ENCODE results near the gene CPSF7. TPM values are rescaled to one million over a fixed set of nuclear protein-coding genes. Genes with fewer than 3 reads are reported as not detected.

Gene CPSF7
- total and polyA plus RNA-seq, 2 experiments from 2014 or later: 27.5 to 39.6 TPM

DNA sequence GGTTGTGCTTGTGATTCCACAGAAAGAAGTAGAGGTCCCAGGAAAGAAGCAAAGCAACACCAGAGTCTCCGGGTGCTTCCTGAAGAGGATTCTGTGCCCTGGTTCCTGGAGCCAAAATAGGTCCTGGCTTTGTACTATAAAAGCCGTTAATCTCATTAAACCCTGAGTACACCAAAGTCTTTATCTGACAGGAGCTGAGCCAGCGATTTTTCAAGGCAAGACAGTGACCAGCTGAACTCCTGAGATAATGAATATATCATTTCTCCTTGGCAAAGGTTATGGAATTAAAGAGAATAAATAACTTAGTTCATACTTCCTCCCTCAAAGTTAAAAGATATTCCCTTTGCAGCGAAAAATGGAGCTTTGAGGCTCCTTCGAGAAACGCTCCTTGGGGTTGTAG lies 62.4 kb downstream of the CPSF7 start:
- WGBS (ENCODE audit: low lambda C conversion rate, missing lambda C conversion rate): 85% methylated on average over 6 of the region's 6 CpGs
- TF ChIP-seq, protein P1, sequence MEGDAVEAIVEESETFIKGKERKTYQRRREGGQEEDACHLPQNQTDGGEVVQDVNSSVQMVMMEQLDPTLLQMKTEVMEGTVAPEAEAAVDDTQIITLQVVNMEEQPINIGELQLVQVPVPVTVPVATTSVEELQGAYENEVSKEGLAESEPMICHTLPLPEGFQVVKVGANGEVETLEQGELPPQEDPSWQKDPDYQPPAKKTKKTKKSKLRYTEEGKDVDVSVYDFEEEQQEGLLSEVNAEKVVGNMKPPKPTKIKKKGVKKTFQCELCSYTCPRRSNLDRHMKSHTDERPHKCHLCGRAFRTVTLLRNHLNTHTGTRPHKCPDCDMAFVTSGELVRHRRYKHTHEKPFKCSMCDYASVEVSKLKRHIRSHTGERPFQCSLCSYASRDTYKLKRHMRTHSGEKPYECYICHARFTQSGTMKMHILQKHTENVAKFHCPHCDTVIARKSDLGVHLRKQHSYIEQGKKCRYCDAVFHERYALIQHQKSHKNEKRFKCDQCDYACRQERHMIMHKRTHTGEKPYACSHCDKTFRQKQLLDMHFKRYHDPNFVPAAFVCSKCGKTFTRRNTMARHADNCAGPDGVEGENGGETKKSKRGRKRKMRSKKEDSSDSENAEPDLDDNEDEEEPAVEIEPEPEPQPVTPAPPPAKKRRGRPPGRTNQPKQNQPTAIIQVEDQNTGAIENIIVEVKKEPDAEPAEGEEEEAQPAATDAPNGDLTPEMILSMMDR (IDR thresholded peaks at IDR 0.05; ENCODE audit: poor library complexity): no peak
- no peak for TF ChIP-seq EZH2 (IDR thresholded peaks at IDR 0.05; ENCODE audit: borderline replicate concordance)
- no peak for TF ChIP-seq EZH2phosphoT487 (IDR thresholded peaks at IDR 0.05; ENCODE audit: low read depth, severe bottlenecking, unreplicated experiment)
- Histone ChIP-seq H3K4me1 (ENCODE audit: insufficient read depth) (peaks cover 9% of the 10 kb centered on the region), H3K4me3 (no peak overlapping the region), H3K27me3 (no peaks in the 10 kb centered on the region), H3K79me2 (peaks cover 18% of the 10 kb centered on the region), H3K9me2 (replicated peaks; ENCODE audit: insufficient read depth) (no peaks in the 10 kb centered on the region), H3K9me3 (ENCODE audit: low read depth) (no peaks in the 10 kb centered on the region), H3K4me2 (no peak overlapping the region), H3K36me3 (replicated peaks; ENCODE audit: insufficient read depth, low read depth) (no peaks in the 10 kb centered on the region), H3K27ac (no peak overlapping the region), H4K20me1 (ENCODE audit: insufficient read depth, poor library complexity, severe bottlenecking) (no peaks in the 10 kb centered on the region), H2AFZ (no peak overlapping the region)
- no peak for DNase-seq (ENCODE audit: low spot score)

DNA sequence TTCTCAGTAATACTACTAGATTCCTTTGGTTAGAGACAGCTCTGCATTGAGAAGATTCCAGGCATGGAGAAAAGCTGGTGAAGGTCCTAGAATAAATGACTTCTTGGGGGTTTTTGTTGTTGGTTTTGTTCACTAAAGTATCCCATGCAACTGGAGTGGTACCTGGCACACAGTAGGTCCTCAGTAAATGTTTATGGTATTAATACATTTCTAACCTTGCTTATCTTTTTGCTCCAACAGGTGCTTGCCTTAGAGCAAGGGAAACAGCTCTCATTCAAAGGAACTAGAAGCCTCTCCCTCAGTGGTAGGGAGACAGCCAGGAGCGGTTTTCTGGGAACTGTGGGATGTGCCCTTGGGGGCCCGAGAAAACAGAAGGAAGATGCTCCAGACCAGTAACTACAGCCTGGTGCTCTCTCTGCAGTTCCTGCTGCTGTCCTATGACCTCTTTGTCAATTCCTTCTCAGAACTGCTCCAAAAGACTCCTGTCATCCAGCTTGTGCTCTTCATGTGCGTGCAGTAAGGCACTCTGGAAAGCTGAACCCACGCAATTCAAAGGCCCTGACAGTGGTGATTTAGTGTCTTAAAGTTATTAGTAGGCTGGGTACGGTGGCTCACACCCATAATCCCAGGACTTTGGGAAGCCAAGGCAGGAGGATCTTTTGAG lies 65.6 kb downstream of the CPSF7 start:
- H3K79me2 ChIP-seq: peaks cover 31% of the 10 kb centered on the region
- DNase-seq (ENCODE audit: low spot score): no peak
- H3K4me3 ChIP-seq: no peak overlapping the region
- no peak overlapping the region for H2AFZ ChIP-seq
- H3K27ac ChIP-seq: no peak overlapping the region
- no peaks in the 10 kb centered on the region for H3K9me2 ChIP-seq (replicated peaks; ENCODE audit: insufficient read depth)
- peaks cover 9% of the 10 kb centered on the region for H3K4me1 ChIP-seq (ENCODE audit: insufficient read depth)
- no peaks in the 10 kb centered on the region for H3K27me3 ChIP-seq
- 96% methylated on average over 5 of the region's 5 CpGs for WGBS (ENCODE audit: low lambda C conversion rate, missing lambda C conversion rate)
- no peaks in the 10 kb centered on the region for H3K9me3 ChIP-seq (ENCODE audit: low read depth)
- H3K4me2 ChIP-seq: no peak overlapping the region
- TF ChIP-seq, protein P1 (IDR thresholded peaks at IDR 0.05; ENCODE audit: poor library complexity): no peak
- TF ChIP-seq EZH2phosphoT487 (IDR thresholded peaks at IDR 0.05; ENCODE audit: low read depth, severe bottlenecking, unreplicated experiment) (no peak), EZH2 (IDR thresholded peaks at IDR 0.05; ENCODE audit: borderline replicate concordance) (no peak)
- H4K20me1 ChIP-seq (ENCODE audit: insufficient read depth, poor library complexity, severe bottlenecking): no peaks in the 10 kb centered on the region
- no peaks in the 10 kb centered on the region for H3K36me3 ChIP-seq (replicated peaks; ENCODE audit: insufficient read depth, low read depth)

DNA sequence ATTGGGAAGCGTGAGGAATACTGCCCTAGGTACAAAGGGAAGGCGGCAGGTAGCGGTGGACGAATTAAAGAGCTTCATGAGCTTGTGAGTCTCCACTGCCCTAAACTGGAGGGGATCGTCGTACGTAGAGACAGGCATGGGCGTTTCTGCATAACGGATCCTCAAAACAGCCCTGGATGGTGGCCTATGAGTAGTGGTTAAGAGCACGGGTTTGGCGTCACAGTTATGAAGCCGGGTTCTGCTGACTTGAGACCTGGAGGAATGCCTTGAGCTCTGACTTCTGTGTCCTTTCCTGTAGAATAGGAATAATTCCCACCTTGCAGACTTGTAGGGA lies 67.3 kb downstream of the CPSF7 start:
- DNase-seq (ENCODE audit: low spot score): peak; percentile 39
- H2AFZ ChIP-seq: peak overlapping the region; percentile 73
- H3K27me3 ChIP-seq: no peaks in the 10 kb centered on the region
- H3K27ac ChIP-seq: peak overlapping the region; percentile 99
- no peaks in the 10 kb centered on the region for H3K36me3 ChIP-seq (replicated peaks; ENCODE audit: insufficient read depth, low read depth)
- peaks cover 37% of the 10 kb centered on the region for H3K79me2 ChIP-seq
- TF ChIP-seq EZH2phosphoT487 (IDR thresholded peaks at IDR 0.05; ENCODE audit: low read depth, severe bottlenecking, unreplicated experiment): no peak
- TF ChIP-seq, protein P1 (IDR thresholded peaks at IDR 0.05; ENCODE audit: poor library complexity): no peak
- no peak for TF ChIP-seq EZH2 (IDR thresholded peaks at IDR 0.05; ENCODE audit: borderline replicate concordance)
- peak overlapping the region; percentile 63 for H3K4me3 ChIP-seq
- H3K4me2 ChIP-seq: peak overlapping the region; percentile 90
- 2% methylated on average over 12 of the region's 12 CpGs for WGBS (ENCODE audit: low lambda C conversion rate, missing lambda C conversion rate)
- no peaks in the 10 kb centered on the region for H4K20me1 ChIP-seq (ENCODE audit: insufficient read depth, poor library complexity, severe bottlenecking)
- H3K9me2 ChIP-seq (replicated peaks; ENCODE audit: insufficient read depth): no peaks in the 10 kb centered on the region
- no peaks in the 10 kb centered on the region for H3K9me3 ChIP-seq (ENCODE audit: low read depth)
- peaks cover 9% of the 10 kb centered on the region for H3K4me1 ChIP-seq (ENCODE audit: insufficient read depth)

Measured in hepatocyte (in vitro differentiated cells).